ENCODE measurements around the gene C21orf58.

DNA sequence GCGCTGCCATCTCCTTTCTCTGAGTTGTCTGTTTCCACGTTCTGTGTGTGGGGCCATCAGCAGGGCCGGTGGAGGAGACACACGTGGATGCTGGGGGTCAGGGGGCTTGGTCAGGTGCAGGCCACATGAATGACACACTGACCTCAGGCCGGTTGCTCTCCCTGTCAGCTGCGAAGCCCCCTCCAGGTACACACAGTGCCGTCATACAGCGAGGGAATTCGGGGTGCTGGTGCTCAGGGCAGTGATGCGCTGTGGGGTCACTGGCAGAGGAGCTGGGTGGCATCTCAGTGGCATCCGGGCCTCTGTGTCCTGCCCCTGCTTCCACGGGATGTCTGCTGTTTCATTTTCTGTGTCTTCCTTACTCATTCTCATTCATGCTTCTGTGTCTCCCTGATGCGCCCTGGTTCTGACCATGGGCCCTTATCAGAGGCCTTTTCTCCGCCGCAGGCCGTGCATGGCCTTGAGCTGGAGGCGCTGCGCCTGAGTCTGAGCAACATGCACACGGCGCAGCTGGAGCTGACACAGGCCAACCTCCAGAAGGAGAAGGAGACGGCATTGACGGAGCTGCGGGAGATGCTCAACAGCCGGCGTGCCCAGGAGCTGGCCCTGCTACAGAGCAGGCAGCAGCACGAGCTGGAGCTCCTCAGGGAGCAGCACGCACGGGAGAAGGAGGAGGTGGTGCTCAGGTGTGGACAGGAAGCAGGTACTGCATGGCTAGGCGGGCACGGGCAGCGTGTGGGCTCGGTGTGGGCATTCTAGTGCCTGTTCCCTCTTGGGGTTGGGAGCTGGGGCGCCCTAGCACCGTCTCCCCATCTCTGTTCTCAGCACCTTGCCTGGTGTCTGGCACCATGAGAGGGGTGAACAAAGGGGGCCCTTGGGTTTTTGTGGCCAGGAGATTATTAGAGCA lies 22.9 kb upstream of the C21orf58 start:
- TF ChIP-seq TCF7L2 (IDR thresholded peaks at IDR 0.05; ENCODE audit: low read depth, low read length): no peak
- TF ChIP-seq, protein P1, sequence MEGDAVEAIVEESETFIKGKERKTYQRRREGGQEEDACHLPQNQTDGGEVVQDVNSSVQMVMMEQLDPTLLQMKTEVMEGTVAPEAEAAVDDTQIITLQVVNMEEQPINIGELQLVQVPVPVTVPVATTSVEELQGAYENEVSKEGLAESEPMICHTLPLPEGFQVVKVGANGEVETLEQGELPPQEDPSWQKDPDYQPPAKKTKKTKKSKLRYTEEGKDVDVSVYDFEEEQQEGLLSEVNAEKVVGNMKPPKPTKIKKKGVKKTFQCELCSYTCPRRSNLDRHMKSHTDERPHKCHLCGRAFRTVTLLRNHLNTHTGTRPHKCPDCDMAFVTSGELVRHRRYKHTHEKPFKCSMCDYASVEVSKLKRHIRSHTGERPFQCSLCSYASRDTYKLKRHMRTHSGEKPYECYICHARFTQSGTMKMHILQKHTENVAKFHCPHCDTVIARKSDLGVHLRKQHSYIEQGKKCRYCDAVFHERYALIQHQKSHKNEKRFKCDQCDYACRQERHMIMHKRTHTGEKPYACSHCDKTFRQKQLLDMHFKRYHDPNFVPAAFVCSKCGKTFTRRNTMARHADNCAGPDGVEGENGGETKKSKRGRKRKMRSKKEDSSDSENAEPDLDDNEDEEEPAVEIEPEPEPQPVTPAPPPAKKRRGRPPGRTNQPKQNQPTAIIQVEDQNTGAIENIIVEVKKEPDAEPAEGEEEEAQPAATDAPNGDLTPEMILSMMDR (IDR thresholded peaks at IDR 0.05): no peak

Measured in Panc1 (cell line).